Fibroblast of lung (primary cell): ENCODE data around the gene RNGTT. TPM values are rescaled to one million over a fixed set of nuclear protein-coding genes. Genes with fewer than 3 reads are reported as not detected.

Source experiments
- DNase-seq, 2 donors: peaks; one replicate each; pipeline versions ENCODE4 v3.0.0 to v3.0.0-alpha.2; 2010; ENCODE audit warnings: low read depth in 2 of 2
- H2AFZ ChIP-seq: 2 replicates; pipeline ENCODE4 v1.5.1; 2012; ENCODE audit warnings: low read length, control low read depth, inconsistent platforms
- H3K27ac ChIP-seq: 2 replicates; pipeline ENCODE4 v1.5.1; 2011; ENCODE audit warnings: low read length, control low read depth; ENCODE audit not compliant: insufficient read depth
- H3K27me3 ChIP-seq: 2 replicates; pipeline ENCODE4 v1.5.1; 2011; ENCODE audit warnings: mild to moderate bottlenecking, low read length; ENCODE audit not compliant: control insufficient read depth, insufficient read depth
- H3K36me3 ChIP-seq: 2 replicates; pipeline ENCODE4 v1.5.1; 2011; ENCODE audit warnings: low read length; ENCODE audit not compliant: control insufficient read depth, insufficient read depth
- H3K4me1 ChIP-seq: 2 replicates; pipeline ENCODE4 v1.5.1; 2011; ENCODE audit warnings: low read length; ENCODE audit not compliant: control insufficient read depth, insufficient read depth; ENCODE audit errors: extremely low read depth
- H3K4me2 ChIP-seq: 2 replicates; pipeline ENCODE4 v1.5.1; 2011; ENCODE audit warnings: low read length, control low read depth; ENCODE audit not compliant: insufficient read depth; ENCODE audit errors: extremely low read depth
- H3K4me3 ChIP-seq, 4 experiments: fragments of 200-600 bp in 1 of 4; sonication (generic) in 1 of 4; replicated peaks in 1 of 4; 2 replicates each; pipeline ENCODE4 v1.5.1; 2011 to 2016; ENCODE audit warnings: low read length in 4 of 4, low read depth in 3 of 4, mild to moderate bottlenecking in 3 of 4, control low read depth in 2 of 4, inconsistent platforms in 1 of 4, mixed read lengths in 1 of 4; ENCODE audit not compliant: insufficient read depth in 1 of 4; ENCODE audit errors: control extremely low read depth in 1 of 4
- H3K79me2 ChIP-seq: 2 replicates; pipeline ENCODE4 v1.5.1; 2012; ENCODE audit warnings: mild to moderate bottlenecking, low read length, inconsistent platforms; ENCODE audit not compliant: control insufficient read depth, insufficient read depth
- H3K9ac ChIP-seq: 2 replicates; pipeline ENCODE4 v1.5.1; 2011; ENCODE audit warnings: mild to moderate bottlenecking, low read length, control low read depth; ENCODE audit not compliant: insufficient read depth
- H3K9me3 ChIP-seq: 2 replicates; pipeline ENCODE4 v1.5.1; 2012; ENCODE audit warnings: low read depth, low read length; ENCODE audit not compliant: control insufficient read depth, insufficient read depth
- H4K20me1 ChIP-seq: 2 replicates; pipeline ENCODE4 v1.5.1; 2011; ENCODE audit warnings: low read length; ENCODE audit not compliant: control insufficient read depth, insufficient read depth; ENCODE audit errors: extremely low read depth
- EZH2 ChIP-seq: IDR thresholded peaks from 2 replicates; pipeline ENCODE4 v1.5.1; 2012; ENCODE audit warnings: low read length, control low read depth, mild to moderate bottlenecking; ENCODE audit errors: missing control alignments
- polyA plus RNA-seq, 2 donors: library from polyadenylated mRNA; depleted of rRNA in 1 of 2; stranded (reverse) in 1 of 2; unstranded in 1 of 2; fragments of >200 nt; gene quantifications; 2 replicates each; pipeline ENCODE4 v1.2.1, GENCODE V29; 2011 to 2012; ENCODE audit warnings: missing spikeins in 1 of 2
- total RNA-seq: library from RNA; depleted of rRNA; stranded (reverse); fragments of >200 nt; gene quantifications from 2 replicates; pipeline ENCODE4 v1.2.1, GENCODE V29; 2014
- TF ChIP-seq, protein P1 (sequence below), 2 donors: IDR thresholded peaks in 1 of 2; conservative IDR thresholded peaks in 1 of 2; 1 replicate in 1 of 2; 2 replicates in 1 of 2; pipeline ENCODE4 v1.5.1; 2011 to 2012; ENCODE audit warnings: low read length in 2 of 2, control low read depth in 1 of 2, inconsistent platforms in 1 of 2, low read depth in 1 of 2, mild to moderate bottlenecking in 1 of 2

RNGTT gene
- total and polyA plus RNA-seq, 2 donors (not counting 1 experiment from before 2014, with no cell fraction given) = 10.7 to 12.7 TPM

DNA sequence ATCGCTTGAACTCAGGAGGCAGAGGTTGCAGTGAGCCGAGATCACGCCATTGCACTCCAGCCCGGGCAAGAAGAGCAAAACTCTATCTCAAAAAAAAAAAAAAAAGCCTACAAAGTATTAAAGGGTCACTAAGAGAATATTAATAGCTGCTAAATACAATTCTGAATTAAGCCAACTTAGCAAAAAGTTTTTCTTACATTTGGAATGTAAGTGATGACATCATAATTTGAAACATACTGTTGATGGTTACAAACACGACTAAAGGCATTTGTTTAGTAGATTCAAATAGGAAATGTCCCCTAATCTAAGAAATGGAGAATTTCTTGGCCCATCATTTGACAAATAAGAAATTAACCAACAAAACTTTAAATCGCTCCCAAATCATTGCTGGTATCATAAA, 282.8 kb downstream of the RNGTT start:
- Histone ChIP-seq H3K36me3 (no peaks in the 10 kb centered on the region), H4K20me1 (no peaks in the 10 kb centered on the region), H3K9ac (no peak overlapping the region), H3K27ac (no peak overlapping the region), H3K27me3 (no peaks in the 10 kb centered on the region), H3K9me3 (no peaks in the 10 kb centered on the region), H3K79me2 (no peaks in the 10 kb centered on the region), H3K4me1 (no peaks in the 10 kb centered on the region), H3K4me3 (no peak overlapping the region), H3K4me2 (no peak overlapping the region), H2AFZ (no peak overlapping the region)
- TF ChIP-seq, protein P1, sequence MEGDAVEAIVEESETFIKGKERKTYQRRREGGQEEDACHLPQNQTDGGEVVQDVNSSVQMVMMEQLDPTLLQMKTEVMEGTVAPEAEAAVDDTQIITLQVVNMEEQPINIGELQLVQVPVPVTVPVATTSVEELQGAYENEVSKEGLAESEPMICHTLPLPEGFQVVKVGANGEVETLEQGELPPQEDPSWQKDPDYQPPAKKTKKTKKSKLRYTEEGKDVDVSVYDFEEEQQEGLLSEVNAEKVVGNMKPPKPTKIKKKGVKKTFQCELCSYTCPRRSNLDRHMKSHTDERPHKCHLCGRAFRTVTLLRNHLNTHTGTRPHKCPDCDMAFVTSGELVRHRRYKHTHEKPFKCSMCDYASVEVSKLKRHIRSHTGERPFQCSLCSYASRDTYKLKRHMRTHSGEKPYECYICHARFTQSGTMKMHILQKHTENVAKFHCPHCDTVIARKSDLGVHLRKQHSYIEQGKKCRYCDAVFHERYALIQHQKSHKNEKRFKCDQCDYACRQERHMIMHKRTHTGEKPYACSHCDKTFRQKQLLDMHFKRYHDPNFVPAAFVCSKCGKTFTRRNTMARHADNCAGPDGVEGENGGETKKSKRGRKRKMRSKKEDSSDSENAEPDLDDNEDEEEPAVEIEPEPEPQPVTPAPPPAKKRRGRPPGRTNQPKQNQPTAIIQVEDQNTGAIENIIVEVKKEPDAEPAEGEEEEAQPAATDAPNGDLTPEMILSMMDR (conservative IDR thresholded peaks at IDR 0.05 in 1 of 2, IDR thresholded peaks at IDR 0.05 in 1 of 2; ENCODE audit: low read depth in 1 of 2, low read length in 2 of 2) = no peak
- TF ChIP-seq EZH2 = no peak
- no peak for DNase-seq

GRCh38 chr6:88679841-88680240, 283.6 kb downstream of the RNGTT start:
- H3K4me1 ChIP-seq = no peaks in the 10 kb centered on the region
- no peaks in the 10 kb centered on the region for H3K9me3 ChIP-seq
- no peak overlapping the region for H3K4me3 ChIP-seq
- H3K9ac ChIP-seq = no peak overlapping the region
- H2AFZ ChIP-seq = no peak overlapping the region
- H3K36me3 ChIP-seq = no peaks in the 10 kb centered on the region
- H4K20me1 ChIP-seq = no peaks in the 10 kb centered on the region
- no peak overlapping the region for H3K27ac ChIP-seq
- no peak overlapping the region for H3K4me2 ChIP-seq
- no peak for DNase-seq
- no peaks in the 10 kb centered on the region for H3K27me3 ChIP-seq
- H3K79me2 ChIP-seq = no peaks in the 10 kb centered on the region
- no peak for TF ChIP-seq EZH2
- TF ChIP-seq, protein P1 (conservative IDR thresholded peaks at IDR 0.05 in 1 of 2, IDR thresholded peaks at IDR 0.05 in 1 of 2; ENCODE audit: low read depth in 1 of 2, low read length in 2 of 2) = no peak

GRCh38 chr6:88677356-88677755, 286.1 kb downstream of the RNGTT start:
- Histone ChIP-seq H3K27ac (no peak overlapping the region), H3K4me1 (no peaks in the 10 kb centered on the region), H3K79me2 (no peaks in the 10 kb centered on the region), H3K9me3 (no peaks in the 10 kb centered on the region), H3K4me2 (no peak overlapping the region), H3K9ac (no peak overlapping the region), H3K4me3 (no peak overlapping the region), H3K27me3 (no peaks in the 10 kb centered on the region), H3K36me3 (no peaks in the 10 kb centered on the region), H2AFZ (no peak overlapping the region), H4K20me1 (no peaks in the 10 kb centered on the region)
- DNase-seq = no peak
- TF ChIP-seq, protein P1 (conservative IDR thresholded peaks at IDR 0.05 in 1 of 2, IDR thresholded peaks at IDR 0.05 in 1 of 2; ENCODE audit: low read depth in 1 of 2, low read length in 2 of 2) = no peak
- no peak for TF ChIP-seq EZH2
